GM19239 (cell line): ENCODE results near the gene NUP210.

ENCODE experiments used
- DNase-seq: peaks from one replicate; pipeline ENCODE4 v3.0.0; 2011; ENCODE audit warnings: low spot score; ENCODE audit not compliant: insufficient read length
- FAIRE-seq: peaks from 2 replicates; lab custom pipeline; 2011; peaks lifted over from hg19 to GRCh38; lab: Jason Lieb, UNC

The NUP210 gene

GRCh38 chr3:13358643-13359042 is 61.5 kb downstream of the NUP210 start:
- no peak for DNase-seq
- FAIRE-seq: no peak

DNA sequence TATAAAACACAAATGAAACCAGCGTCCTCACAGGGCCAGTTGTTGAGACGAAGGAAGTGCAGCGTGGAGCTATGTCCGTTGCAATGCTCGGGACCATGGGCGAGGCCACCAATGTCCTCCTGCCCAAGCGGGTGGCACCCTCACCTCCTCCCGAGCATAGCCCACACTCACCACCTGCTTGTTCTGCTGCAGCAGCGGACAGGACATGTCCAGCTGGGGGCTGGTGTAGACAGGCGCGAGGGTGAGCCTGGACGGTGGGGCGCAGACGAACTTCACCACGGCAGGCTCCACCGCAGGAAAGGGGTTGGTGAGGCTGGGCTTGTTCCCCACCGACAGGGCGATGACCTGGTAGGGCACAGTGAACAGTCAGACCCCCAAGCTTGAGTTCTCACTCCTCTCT is 62.1 kb downstream of the NUP210 start:
- FAIRE-seq (no peak), DNase-seq (no peak)

DNA sequence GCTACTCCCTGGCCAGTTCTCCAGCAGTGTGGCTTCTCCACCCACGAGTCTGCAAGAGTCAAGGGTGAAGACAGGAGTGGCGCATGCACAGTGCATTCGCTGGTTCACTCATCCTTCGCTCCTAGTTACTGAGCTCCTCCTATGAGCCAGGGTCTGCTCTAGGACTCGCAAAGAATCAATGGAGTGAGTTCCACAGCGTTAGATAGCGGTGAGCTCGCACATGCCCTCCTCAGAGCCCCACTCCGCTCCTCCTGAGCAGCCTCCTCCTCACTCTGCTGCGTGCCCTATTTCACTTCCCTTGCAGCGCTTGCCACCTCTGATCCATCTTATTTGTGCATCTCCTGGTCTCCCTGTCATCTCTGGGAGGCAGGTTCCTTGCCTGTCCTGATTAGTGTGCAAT is 63.0 kb downstream of the NUP210 start:
- no peak for DNase-seq

GRCh38 chr3:13353936-13354542 is 66.1 kb downstream of the NUP210 start:
- DNase-seq (no peak), FAIRE-seq (no peak)

More for the DNA sequence above, 63.0 kb downstream of the NUP210 start:
- no peak for FAIRE-seq

DNA sequence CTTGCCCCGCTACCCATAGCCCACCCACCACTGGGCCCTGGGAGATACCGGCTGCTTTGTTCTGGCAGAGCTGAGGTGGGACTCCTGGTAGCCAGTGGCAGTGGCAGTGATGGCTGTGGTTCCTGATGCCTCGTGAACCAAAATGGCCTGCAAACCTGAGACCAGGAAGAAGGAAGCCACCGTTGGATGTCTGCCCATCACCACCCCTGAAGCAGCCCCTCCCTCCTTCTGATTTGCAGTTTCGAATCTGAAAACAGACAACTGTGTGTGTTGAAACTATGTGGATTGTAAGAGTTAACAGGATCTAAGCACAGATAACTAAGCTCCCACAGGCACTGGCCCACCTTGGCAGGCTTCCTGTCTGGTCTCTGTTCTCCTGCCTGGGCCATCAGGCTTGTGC is 66.6 kb downstream of the NUP210 start:
- no peak for FAIRE-seq

GRCh38 chr3:13352621-13353131 is 67.4 kb downstream of the NUP210 start:
- DNase-seq (no peak), FAIRE-seq (no peak)

More for the DNA sequence above, 66.6 kb downstream of the NUP210 start:
- no peak for DNase-seq

DNA sequence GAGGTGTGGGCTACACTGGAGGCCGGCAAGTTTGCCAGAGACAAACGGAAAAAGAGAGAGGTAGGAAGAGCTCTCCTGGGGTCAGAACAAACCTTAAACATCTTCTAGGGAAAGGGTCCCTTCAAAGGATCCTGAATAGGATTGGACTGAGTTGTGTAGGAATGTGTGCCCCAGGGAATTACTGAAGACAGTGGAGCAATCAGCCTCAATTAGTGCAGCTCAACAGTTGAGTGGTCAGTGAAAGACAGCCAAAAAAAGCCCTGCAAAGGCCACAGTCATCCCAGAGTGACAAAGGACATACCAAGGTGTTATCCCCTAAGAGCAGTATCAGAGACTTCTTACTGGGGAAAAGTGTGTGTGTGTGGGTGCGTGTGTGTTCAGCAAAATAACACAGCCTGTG is 70.3 kb downstream of the NUP210 start:
- FAIRE-seq (no peak), DNase-seq (no peak)

- FAIRE-seq (no peak), DNase-seq (no peak)
Observed at GRCh38 chr3:13348661-13349396, 71.3 kb downstream of the NUP210 start.

- FAIRE-seq: no peak
- DNase-seq: no peak
Observed at GRCh38 chr3:13348100-13348499, 72.0 kb downstream of the NUP210 start.

DNA sequence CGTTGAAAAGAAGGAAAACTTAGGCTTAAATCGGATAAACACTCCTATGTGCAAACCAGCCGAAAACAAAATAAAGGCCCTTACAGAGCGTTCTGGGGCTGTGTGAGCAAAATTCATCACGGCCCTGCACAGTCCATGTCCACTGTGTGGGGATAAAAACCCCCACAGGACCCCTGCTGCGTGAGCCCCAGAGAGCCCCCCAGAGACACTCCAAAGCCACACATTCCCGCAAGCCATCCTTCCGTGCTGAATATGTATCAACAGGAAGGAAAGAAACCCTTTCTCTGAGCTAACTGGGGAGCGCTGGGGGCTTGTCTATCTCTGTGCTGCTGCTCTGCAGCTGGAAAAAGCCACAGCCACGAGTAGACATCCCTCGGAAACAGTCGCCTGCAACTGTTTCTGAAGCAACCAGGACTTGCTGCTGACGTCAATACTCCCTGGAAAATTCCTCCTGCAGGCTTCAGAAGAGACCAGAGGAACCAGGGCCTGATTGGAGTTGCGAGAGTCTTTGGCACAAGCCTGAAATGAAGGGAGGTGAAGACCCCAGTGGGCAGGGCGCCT is 72.7 kb downstream of the NUP210 start:
- DNase-seq (no peak), FAIRE-seq (no peak)

GRCh38 chr3:13346481-13347389 is 73.4 kb downstream of the NUP210 start:
- no peak for DNase-seq
- FAIRE-seq: no peak

GRCh38 chr3:13345772-13346171 is 74.3 kb downstream of the NUP210 start:
- no peak for DNase-seq
- no peak for FAIRE-seq

DNA sequence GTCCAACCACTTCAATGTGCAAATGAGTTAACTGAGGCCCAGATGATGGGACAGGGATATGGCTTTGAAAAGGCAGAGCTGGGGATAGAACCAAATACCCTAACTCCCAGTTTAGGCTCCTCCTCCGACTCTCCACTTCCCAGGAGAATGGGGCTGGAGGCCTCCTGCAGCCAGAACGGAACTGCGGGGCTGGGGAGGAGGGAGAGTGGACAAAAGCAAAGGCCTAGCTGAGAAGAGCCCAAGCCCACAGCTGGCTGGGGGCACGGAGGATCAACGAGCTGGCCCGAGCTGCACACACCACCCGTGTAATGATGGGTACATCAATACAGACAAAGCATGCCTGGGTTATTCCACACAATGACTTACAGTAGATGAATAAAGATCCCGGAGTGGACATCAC is 74.8 kb downstream of the NUP210 start:
- FAIRE-seq (no peak), DNase-seq (no peak)

GRCh38 chr3:13344663-13345062 is 75.5 kb downstream of the NUP210 start:
- FAIRE-seq (no peak), DNase-seq (no peak)

DNA sequence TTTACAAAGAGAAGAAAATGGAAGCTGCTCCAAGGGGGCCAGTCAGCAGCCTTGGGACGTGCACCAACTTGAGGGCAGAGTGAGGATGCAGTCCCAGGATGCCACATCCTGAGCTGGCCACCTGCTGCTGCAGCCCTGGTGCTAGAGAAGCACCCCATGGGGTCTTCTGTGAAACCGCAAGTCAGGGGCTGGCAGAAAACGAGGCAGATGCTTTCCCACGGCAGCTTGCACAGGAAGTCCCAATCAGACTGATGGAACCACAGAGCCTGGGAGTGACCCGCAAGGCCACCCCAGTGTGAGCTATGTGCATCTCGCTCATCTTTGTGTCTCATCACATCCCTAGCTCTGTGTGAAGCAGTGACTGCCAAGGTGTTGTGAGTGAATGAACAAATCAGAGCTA is 76.5 kb downstream of the NUP210 start:
- no peak for FAIRE-seq

GRCh38 chr3:13341229-13341905 is 78.8 kb downstream of the NUP210 start:
- FAIRE-seq (no peak), DNase-seq (no peak)

More for the DNA sequence above, 76.5 kb downstream of the NUP210 start:
- no peak for DNase-seq

- FAIRE-seq (no peak), DNase-seq (no peak)
Observed at GRCh38 chr3:13339833-13340232, 80.3 kb downstream of the NUP210 start.

DNA sequence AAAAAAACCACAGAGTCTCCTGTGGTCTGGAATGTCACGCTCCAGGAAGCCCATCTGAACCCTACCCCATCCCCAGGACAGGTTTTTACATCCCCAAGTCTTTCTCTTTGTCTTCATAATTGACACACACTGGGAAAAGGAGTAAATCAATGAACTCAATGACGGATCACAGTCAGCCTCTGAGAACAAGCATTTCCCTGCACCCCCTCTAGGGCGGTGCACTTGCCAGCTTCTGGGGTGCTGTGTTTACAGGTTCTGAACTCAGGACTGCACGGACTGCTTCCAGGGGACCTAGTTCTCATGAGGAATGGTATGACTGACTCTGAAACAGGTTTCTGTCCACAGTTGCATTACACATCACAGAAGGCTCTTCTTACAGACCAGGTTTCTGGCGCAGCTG is 81.1 kb downstream of the NUP210 start:
- DNase-seq (no peak), FAIRE-seq (no peak)

- DNase-seq (no peak), FAIRE-seq (no peak)
Observed at GRCh38 chr3:13338231-13338630, 81.9 kb downstream of the NUP210 start.

DNA sequence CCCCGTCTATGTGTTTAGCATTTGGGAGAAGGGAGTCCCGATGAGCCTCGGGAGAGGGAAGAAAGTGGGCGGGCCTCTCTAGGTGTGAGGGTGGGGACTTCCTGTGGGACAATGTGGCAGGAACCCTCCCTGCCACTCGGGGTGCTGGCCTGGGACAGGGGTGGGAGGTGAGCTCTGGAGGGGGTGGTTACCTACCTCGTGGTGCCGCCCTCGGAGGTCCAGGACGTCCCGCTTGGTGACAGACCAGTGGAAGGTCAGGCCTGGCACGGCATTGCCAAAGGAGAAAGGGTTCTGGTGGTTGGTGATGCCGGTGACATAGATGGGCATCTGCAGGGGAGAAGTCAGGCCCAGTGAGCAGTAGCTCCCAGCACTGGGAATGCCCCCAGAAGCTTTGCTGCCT is 83.5 kb downstream of the NUP210 start:
- FAIRE-seq (no peak), DNase-seq (no peak)
